ENCODE results near the gene FERMT3.

DNA sequence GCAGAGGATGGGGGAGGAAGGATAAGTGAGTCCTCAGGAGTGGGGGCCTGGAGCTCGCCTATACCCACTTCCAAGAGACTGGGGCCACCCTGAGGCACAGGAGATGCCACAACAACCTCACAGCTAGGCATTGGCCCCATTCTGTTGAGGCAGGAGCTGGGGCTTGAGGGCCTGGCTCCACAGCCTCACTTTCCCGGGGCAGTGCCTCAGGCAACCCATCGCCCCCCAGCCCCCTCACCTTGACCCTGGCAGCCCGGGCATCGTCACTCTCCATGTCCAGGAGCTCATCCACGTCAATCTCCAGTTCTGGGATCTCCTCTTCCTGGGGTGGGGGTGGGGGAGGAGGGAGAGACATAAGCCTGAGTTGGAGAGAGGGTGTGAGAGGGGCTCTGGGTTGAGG, 38.4 kb downstream of the FERMT3 start:
- no peak for TF ChIP-seq CTCF (IDR thresholded peaks at IDR 0.05)
- TF ChIP-seq POLR2A (IDR thresholded peaks at IDR 0.05) = no peak
- TF ChIP-seq EP300 (IDR thresholded peaks at IDR 0.05) = no peak
